Right kidney (tissue), 1 donor: ENCODE data around the gene STRA8.
A peak's percentile ranks its signal among the peaks of the same experiment; 100 is the strongest.
"Not testable (repeated sequence)": the region's sequence is repeated elsewhere in the genome, so short reads cannot be mapped to it uniquely, and the experiment has no call there.

Experiments used
- DNase-seq: peaks from one replicate; pipeline ENCODE4 v3.0.0-alpha.2; 2016

The STRA8 gene

GRCh38 chr7:135205850-135206249, 27.8 kb upstream of the STRA8 start:
- no peak for DNase-seq

DNA sequence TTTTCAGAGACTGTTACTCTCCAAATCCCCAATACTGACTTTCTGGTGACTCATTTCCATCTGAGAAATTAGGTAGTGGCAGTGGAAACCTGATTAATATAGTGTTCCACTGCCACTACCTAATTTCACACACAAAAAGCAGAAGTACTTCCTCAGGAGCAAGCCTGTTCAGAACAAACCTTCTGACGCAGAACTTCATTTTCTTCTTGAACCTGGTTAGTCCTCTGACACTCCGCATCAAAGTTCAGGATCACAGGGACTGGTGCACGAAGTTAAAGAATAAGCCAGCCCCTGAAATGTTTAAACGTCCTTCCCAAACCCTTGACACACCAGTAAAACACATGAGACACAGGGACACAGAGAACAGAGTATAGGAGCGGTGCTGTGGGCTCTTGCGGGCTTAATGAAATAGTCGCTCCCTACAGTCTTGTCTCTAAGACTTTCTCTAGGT, 26.7 kb upstream of the STRA8 start:
- DNase-seq, result no peak

DNA sequence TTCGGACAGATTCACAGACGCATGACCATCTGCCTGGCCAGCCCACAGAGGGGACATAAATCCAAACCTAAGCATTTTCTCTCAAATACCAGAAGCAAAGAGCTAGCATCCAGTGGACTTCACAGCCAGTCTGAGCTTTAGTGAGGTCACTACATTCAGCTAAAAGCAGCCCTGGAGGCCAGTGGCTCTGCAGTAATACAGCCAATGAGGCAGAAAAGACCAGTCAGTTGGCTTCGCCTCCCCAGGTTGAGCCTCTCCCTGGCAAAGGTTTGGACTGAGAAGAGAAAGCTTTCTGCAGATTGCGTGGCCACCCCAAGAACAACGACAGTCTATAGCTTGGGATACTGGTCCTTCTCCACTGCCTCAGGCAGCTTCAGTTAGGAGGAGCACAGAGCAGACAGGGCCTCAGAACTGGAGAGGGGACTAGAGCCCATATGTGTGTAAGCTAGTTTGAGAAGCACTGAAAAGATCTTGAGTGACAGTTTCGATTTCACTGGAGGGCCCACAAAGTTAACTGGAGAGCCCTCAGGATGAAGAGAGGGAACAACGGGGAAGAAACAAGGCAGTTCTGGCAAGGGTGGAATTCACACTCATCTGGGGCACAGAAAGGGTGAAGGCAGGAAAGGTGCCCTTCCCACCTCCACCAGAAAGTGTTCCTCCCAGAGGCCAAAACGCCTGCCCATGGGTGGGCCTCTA, 26.1 kb upstream of the STRA8 start:
- DNase-seq, result peak; percentile 51

DNA sequence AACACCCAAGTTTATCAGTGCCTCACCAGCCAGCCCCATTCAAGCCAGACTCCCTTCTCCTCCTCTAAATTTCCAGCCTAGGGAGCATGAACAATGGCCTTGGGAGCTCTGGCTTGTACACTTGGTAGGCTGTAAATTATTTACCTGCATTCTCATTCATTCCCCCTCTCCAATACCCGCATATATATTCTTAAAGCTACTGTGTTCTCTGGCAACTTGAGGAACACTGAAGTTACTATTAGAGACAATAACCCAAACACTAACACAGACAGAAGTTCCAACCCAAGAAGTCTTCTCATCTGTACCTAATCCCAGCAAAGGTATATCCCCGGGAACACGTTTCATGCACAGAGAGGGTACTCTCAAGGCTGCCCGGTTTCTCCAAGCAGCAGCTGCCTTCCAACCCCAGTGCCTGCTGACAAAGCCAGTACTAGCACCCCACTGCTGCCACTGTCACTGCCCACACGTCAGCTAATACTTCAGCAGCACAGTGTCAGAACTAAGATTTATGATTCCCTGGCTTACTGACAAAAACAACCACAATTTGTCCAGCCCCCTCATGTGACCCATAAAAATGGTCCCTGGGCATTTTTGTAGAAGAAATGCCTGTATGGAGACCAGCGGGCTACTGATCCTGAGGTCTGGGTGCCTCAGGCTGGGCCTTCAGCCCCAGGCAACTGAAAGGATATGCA, 25.4 kb upstream of the STRA8 start:
- DNase-seq, result peak; percentile 51

- DNase-seq, result no peak
These were observed 24.3 kb upstream of the STRA8 start for GRCh38 chr7:135209225-135209834.

- no peak for DNase-seq
These were observed 22.8 kb upstream of the STRA8 start for GRCh38 chr7:135210888-135211178.

DNA sequence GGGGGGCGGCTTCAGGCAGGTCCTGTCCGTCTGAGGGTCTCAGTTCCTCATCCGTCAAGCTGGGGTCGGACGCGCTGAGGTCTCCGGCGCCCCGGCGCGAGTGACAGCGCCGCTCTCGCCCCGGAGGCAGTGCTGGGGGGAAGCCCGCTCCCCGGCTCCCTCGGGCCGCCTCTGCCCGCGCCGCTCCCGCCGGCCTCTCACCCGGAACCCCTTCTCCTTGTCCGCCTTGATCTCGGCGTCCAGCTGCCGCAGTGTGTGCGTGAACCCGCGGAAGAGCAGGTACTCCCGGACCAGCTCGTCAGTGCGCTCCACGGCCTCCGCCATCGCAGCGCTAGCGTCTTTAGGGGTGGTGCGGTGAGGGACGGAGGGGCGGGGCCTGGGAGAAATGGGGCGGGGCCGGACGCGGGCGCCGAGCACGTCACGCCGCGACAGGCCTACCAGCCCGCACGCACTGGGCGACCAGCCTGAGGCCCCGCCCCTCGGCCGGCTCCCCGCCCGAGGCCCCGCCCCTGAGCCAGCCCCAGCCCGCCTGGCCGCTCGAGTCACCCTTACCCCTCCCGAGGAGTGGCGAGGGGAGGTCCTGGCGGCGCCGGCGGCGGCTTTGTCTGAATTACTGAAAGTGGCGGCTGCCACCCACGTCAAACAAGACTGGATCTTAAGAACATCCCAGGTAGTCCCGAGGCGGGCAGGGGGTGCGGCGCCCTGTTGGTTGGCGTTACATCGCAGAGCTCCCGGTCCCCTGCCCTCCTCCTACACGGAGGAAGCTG, 22.3 kb upstream of the STRA8 start, which contains the start of gene WDR91:
Gene WDR91, minus strand, starts transcription at position 348 of the 767 bp plus-strand sequence. Its CDS starts 24 bp downstream, at position 324.
- DNase-seq, result peak; percentile 97

GRCh38 chr7:135211946-135212685, 21.5 kb upstream of the STRA8 start:
- DNase-seq, result not testable (repeated sequence)

DNA sequence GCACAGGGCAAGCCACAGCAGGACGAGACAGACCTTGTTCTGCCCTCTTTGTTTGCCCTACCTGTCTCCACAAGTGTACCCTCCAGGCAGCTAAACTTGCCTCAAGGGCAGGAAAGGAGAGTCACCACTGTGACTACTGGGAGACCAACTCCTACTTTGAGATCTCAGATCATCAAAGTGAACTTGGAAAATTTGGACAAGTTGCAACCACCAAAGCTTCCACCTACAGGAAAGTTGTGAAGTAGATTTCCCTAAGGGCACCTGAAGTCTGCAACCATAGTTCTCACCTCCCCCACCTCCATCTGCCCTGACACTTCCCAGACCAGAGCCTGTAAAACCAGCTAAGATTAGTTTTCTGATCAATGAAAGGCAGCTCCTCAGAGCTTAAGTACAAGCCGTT, 19.8 kb upstream of the STRA8 start:
- no peak for DNase-seq

GRCh38 chr7:135215180-135215579, 18.5 kb upstream of the STRA8 start:
- DNase-seq, result no peak

- no peak for DNase-seq
These were observed 17.9 kb upstream of the STRA8 start for GRCh38 chr7:135215698-135216097.

DNA sequence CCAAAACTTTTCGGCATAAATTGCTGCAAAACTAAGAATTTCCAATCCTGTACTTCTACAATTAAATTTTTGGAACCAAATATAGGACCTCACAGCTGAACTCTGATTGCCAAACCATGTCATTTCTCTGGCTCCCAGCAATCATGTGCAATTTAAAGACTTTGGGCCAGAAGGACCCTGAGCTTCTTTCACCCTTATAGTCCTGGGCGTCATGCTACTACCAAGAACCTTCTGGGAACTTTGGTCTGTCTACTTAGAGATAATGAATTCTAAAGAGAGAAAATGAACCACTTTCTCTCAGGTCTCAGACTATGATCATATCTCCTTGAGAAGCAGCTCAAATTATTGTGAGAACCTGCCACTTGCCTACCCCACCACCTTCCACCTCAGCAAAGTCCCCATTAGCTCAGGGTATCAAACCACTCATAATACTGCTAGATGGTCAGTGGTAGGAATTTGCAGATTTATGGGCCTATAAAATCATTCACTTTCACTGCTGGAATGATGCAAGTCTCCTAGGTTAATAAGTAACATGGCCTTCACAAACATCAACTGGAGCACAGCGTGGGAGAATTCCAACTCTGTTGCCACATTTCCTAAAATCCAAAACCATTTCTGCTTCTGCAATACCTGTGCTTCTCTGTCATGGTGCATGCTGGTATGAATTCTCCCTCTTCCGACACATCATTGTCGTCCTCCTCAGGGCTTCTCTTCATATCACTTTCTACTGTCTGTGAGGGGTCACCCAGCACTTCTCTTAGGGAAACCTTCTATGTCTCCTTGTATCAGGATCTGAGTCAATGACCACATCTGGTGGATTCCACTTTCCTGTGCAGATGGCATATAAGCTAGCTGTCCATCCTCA, 15.8 kb upstream of the STRA8 start:
- DNase-seq, result peak; percentile 46

DNA sequence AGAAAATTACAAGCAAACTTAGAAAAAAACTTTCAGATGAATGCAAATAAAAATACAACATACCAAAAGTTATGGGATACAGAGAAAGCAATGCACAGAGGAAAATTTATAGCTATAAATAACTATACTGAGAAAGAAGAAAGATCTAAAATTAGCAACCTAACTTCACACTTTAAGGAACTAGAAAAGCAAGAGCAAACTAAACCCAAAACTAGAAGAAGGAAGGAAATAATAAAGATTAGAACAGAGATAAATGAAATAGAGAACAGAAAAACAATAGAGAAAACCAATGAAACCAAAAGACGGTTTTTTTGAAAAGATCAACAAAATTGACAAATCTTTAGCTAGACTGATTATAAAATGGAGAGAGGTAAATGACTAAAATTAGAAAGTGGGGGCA, 9.6 kb upstream of the STRA8 start:
- no peak for DNase-seq

GRCh38 chr7:135231686-135232085, 2.0 kb upstream of the STRA8 start:
- no peak for DNase-seq

- DNase-seq, result no peak
These were observed 1.6 kb upstream of the STRA8 start for GRCh38 chr7:135232087-135232486.

- DNase-seq, result no peak
These were observed 918 bp upstream of the STRA8 start for GRCh38 chr7:135232720-135233119.

- DNase-seq, result not testable (repeated sequence)
These were observed 457 bp downstream of the STRA8 start for GRCh38 chr7:135234095-135234494.

GRCh38 chr7:135234727-135235126, 1.1 kb downstream of the STRA8 start:
- no peak for DNase-seq

- DNase-seq, result no peak
These were observed 2.2 kb downstream of the STRA8 start for GRCh38 chr7:135235841-135236240.

GRCh38 chr7:135236727-135237126, 3.1 kb downstream of the STRA8 start:
- no peak for DNase-seq

- DNase-seq, result no peak
These were observed 4.6 kb downstream of the STRA8 start for GRCh38 chr7:135238112-135238744.
